A549 (cell line): ENCODE results near the gene PGBD4.

Experiments
- EHMT2 ChIP-seq: fragments of 200-600 bp; sonication (generic); IDR thresholded peaks from 2 replicates; pipeline ENCODE4 v1.6.1; 2016; ENCODE audit warnings: antibody characterized with exemption, low read depth, mild to moderate bottlenecking, moderate library complexity
- EP300 ChIP-seq, 2 experiments: fragments of >200 bp; sonication (Bioruptor Twin); formaldehyde crosslinking; IDR thresholded peaks; 2 replicates in 1 of 2; 3 replicates in 1 of 2; pipeline ENCODE4 v1.6.1; 2016 to 2017
- HDAC2 ChIP-seq: fragments of 200-600 bp; sonication (generic); IDR thresholded peaks from 2 replicates; pipeline ENCODE4 v1.6.1; 2016
- HOXA7 ChIP-seq: fragments of 250-450 bp; sonication (Bioruptor Pico); IDR thresholded peaks from 2 replicates; pipeline ENCODE4 v1.5.0; 2020; ENCODE audit warnings: mild to moderate bottlenecking, moderate library complexity
- NR3C1 ChIP-seq: fragments of >200 bp; sonication (Bioruptor Twin); formaldehyde crosslinking; IDR thresholded peaks from 3 replicates; pipeline ENCODE4 v1.6.1; 2017
- POLR2A ChIP-seq: IDR thresholded peaks from 2 replicates; pipeline ENCODE4 v1.6.1; 2012; ENCODE audit warnings: mild to moderate bottlenecking, low read length
- RAD21 ChIP-seq, 2 experiments: fragments of >200 bp in 1 of 2; sonication (Bioruptor Twin) in 1 of 2; formaldehyde crosslinking in 1 of 2; IDR thresholded peaks in 1 of 2; conservative IDR thresholded peaks in 1 of 2; 2 replicates in 1 of 2; 3 replicates in 1 of 2; pipeline ENCODE4 v1.6.1; 2012 to 2018; ENCODE audit warnings: inconsistent platforms in 1 of 2
- ZFP36 ChIP-seq: fragments of 450-650 bp; IDR thresholded peaks from 2 replicates; pipeline ENCODE4 v1.6.1; 2014; ENCODE audit warnings: borderline replicate concordance; ENCODE audit not compliant: partially characterized antibody
- TF ChIP-seq, protein P1 (sequence below): fragments of >200 bp; sonication (Bioruptor Twin); formaldehyde crosslinking; IDR thresholded peaks from 3 replicates; pipeline ENCODE4 v1.5.1; 2016
- TF ChIP-seq, protein P2 (sequence below): fragments of 250-450 bp; sonication (Bioruptor Pico); IDR thresholded peaks from 2 replicates; pipeline ENCODE4 v1.5.0; 2021; ENCODE audit warnings: mild to moderate bottlenecking, moderate library complexity, borderline replicate concordance
- TF ChIP-seq, protein P3 (sequence below): fragments of 200-600 bp; sonication (generic); IDR thresholded peaks from 2 replicates; pipeline ENCODE4 v1.6.1; 2016; ENCODE audit warnings: antibody characterized with exemption, mild to moderate bottlenecking, moderate library complexity

DNA sequence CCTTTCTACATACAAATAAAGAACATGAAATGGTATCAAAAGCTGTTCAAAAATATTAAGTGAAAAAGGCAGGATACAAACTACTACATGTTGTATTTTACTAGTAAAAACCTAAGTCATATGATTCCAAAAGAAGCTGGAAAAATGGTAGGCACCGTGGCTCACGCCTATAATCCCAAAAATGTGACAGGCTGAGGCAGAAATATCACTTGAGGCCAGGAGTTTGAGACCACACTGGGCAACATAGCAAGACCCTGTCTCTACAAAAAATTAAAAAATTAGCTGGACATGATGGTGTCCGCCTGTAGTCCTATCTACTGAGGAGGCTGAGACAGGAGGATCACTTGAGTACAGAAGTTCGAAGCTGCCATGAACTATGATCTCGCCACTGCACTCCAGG is 2.0 kb upstream of the PGBD4 start:
- TF ChIP-seq, protein P1, sequence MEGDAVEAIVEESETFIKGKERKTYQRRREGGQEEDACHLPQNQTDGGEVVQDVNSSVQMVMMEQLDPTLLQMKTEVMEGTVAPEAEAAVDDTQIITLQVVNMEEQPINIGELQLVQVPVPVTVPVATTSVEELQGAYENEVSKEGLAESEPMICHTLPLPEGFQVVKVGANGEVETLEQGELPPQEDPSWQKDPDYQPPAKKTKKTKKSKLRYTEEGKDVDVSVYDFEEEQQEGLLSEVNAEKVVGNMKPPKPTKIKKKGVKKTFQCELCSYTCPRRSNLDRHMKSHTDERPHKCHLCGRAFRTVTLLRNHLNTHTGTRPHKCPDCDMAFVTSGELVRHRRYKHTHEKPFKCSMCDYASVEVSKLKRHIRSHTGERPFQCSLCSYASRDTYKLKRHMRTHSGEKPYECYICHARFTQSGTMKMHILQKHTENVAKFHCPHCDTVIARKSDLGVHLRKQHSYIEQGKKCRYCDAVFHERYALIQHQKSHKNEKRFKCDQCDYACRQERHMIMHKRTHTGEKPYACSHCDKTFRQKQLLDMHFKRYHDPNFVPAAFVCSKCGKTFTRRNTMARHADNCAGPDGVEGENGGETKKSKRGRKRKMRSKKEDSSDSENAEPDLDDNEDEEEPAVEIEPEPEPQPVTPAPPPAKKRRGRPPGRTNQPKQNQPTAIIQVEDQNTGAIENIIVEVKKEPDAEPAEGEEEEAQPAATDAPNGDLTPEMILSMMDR: no peak
- TF ChIP-seq, protein P2, sequence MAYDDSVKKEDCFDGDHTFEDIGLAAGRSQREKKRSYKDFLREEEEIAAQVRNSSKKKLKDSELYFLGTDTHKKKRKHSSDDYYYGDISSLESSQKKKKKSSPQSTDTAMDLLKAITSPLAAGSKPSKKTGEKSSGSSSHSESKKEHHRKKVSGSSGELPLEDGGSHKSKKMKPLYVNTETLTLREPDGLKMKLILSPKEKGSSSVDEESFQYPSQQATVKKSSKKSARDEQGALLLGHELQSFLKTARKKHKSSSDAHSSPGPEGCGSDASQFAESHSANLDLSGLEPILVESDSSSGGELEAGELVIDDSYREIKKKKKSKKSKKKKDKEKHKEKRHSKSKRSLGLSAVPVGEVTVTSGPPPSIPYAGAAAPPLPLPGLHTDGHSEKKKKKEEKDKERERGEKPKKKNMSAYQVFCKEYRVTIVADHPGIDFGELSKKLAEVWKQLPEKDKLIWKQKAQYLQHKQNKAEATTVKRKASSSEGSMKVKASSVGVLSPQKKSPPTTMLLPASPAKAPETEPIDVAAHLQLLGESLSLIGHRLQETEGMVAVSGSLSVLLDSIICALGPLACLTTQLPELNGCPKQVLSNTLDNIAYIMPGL (CRISPR knock-in tag): no peak
- TF ChIP-seq POLR2A (no peak), RAD21 (conservative IDR thresholded peaks at IDR 0.05 in 1 of 2, IDR thresholded peaks at IDR 0.05 in 1 of 2) (no peak), HDAC2 (no peak), ZFP36 (no peak), NR3C1 (no peak), HOXA7 (CRISPR knock-in tag) (no peak), EHMT2 (no peak), EP300 (IDR thresholded peaks at IDR 0.05) (no peak)
- TF ChIP-seq, protein P3, sequence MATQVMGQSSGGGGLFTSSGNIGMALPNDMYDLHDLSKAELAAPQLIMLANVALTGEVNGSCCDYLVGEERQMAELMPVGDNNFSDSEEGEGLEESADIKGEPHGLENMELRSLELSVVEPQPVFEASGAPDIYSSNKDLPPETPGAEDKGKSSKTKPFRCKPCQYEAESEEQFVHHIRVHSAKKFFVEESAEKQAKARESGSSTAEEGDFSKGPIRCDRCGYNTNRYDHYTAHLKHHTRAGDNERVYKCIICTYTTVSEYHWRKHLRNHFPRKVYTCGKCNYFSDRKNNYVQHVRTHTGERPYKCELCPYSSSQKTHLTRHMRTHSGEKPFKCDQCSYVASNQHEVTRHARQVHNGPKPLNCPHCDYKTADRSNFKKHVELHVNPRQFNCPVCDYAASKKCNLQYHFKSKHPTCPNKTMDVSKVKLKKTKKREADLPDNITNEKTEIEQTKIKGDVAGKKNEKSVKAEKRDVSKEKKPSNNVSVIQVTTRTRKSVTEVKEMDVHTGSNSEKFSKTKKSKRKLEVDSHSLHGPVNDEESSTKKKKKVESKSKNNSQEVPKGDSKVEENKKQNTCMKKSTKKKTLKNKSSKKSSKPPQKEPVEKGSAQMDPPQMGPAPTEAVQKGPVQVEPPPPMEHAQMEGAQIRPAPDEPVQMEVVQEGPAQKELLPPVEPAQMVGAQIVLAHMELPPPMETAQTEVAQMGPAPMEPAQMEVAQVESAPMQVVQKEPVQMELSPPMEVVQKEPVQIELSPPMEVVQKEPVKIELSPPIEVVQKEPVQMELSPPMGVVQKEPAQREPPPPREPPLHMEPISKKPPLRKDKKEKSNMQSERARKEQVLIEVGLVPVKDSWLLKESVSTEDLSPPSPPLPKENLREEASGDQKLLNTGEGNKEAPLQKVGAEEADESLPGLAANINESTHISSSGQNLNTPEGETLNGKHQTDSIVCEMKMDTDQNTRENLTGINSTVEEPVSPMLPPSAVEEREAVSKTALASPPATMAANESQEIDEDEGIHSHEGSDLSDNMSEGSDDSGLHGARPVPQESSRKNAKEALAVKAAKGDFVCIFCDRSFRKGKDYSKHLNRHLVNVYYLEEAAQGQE: no peak
